HG03196 (cell line): ENCODE data around the gene RBM38.

Source experiments
- ATAC-seq: cut with Tn5 transposase; IDR thresholded peaks from one replicate; pipeline ENCODE4 v1.9.1; 2021; ENCODE audit not compliant: unreplicated experiment

Gene RBM38

DNA sequence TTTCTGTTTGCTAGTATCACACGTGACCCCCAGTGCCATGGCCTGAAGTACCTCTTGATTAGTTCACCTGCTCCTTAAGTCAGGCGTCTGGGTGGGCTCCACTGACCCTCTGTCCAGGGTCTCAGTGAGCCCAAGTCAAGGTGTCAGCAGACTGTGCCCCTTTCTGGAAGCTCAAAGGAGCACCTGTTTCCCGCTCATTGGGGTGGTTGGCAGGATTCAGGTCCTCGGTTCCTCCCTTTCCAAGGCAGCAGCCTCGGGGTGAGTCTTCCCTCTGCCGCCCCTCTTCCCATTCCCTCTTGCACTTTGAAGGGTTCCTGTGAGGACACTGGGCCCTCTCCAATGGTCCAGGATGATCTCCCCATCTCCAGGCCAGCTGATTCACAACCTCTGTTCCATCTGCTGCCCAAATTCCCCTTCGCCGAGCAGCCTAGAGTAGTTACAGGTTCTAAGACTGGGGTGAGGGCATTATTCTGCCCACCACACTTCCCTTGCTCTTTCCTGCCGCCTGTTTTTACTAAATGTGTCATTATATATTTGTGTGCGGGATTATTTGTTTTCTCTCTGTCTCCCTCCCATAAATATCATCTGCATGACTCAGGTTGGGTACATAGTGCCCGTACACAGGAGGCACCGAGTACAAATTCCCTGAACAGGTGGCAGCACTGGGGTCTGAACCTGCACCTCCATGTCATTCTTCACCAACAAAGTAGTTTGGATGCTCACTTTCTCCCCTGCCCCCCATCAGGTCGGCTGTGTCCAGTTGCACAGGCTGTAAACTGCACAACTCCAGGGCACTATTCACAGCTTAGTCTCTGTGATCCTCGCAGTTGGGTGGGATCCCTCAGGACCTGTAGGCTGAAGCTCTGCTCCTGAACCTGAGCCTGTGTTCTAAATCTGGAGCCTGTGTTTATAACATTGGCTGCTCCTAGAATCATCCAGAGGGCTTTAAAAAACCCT is 58.5 kb downstream of the RBM38 start:
- ATAC-seq: no peak

DNA sequence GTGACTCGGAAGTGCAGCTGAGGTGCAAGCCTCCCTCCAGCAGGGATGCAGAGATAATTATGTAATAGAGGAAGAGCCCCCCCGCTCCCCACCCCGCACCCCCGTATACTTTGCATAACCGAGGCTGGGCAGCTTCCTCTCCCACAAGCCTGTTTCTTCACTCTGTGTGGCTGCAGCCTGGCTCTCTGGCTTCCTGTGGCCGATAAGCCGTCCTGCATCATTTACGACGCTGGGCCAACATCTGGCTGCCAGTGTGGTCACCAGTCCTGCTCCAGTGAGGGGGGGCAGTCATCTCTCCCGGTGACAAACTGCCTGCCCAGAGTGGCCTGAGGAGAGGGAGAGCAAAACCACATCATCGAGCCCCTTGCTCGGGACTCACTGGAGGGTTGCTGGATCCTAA is 59.2 kb downstream of the RBM38 start:
- ATAC-seq: peak; percentile 76

DNA sequence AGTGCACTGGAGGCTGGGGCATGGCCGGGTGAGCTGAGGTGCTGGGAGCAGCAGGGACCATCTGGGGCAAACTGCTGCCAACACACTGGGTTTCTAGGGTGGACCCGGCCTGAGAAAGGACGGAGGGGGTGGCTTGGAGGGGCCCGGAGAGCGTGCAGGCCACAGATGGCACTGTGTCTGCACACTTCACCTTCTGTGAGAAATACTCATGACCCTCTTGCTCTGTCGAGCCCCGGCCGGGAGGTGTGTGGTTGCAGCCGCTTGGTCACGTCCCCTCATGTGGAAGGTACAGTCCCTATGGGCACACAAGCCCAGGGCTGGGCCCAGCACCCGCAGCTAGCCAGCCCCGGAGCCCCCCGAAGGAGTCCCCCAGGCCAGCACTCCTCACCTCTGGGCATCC is 59.7 kb downstream of the RBM38 start:
- ATAC-seq: peak; percentile 23

DNA sequence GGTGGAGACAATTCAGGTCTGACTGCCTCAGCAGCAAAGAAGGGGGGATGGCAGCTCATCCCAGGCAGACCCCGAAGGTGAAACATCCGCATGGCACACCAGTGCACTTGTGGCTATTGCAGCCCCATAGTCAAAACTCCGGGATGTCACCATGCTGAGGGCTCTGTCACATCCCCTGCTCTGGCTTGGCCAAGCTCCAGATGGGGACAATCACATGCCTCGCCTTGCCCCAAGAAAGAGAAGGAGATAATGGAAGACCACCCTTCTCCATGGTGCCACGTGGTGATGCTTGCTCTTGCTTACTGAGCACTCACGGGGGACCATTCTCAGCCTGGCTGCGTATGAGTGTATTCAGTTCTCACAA is 60.2 kb downstream of the RBM38 start:
- no peak for ATAC-seq

DNA sequence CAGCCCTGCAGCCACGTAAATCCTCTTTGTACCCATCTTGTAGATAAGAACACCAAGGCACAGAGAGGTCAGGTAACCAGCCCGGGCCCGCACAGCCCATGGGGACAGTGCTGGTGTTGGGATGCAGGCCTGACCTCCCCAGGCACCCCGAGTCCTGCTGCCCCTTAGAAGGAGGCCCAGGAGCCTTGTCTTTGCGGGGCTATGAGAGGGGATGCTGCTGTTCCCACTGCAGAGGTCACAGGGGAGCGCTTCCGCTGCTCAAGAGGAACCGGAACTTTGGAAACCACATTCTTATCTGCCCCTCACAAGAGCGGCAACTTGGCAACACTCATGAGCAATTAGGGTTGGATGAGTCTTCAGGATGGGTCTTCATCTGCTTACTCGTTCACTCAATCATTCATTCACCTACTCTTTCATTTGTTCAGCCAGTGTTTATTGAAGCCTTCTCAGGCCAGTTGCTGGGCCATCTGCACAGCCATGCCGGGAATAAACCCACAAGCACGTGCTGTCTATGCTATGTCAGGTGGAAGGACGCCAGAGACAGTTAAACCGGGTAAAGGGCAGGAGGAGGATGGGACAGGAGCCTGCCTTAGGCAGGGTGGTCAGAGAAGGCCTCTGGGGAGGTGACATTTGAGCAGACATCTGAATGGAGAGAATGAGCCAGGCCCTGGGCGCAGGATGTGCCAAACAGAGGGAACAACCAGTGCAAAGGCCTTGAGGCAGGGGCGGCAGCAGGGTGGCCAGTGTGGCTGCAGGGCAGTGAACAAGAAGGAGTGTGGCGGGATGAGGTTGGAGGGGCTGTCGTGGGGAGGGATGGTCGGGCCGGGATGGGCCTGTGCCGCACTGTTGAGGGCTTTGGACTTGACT is 60.8 kb downstream of the RBM38 start:
- ATAC-seq: no peak

DNA sequence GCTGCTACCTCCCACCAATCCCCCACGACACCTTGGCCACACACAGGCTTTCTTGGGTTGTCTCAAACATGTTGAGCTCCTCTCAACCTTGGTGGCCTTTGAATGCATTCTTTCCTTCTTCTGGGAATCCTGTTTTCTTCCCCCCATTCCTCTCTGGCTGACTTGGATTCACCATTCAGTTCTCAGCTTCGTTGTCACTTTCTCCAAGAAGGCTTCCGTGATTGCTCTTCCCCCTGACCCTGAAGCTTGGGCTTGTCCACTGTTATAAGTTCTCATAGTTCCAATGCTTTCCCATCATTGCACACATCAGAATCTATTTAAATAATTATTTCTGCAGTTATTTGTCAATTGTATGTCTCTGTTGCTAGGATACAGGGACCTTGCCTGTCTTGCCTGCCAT is 64.2 kb downstream of the RBM38 start:
- ATAC-seq: no peak

DNA sequence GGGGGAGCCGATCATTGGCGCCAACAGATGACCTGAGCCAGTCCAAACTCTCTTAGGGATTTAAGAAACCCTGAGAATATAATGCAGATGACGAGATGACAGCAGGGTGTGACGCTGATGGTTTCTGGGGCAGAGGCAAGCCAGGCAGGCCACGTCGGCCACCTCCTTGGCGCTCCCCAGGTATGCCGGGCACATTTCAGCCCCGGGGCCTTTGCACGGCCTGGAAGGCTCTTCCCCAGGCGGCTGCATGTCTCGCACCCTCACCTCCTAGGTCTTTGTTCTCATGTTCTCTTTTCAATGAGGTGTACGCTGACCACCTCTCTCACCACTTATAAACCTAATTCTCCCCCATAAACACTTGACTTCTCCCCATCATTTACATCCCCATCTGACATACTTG is 64.9 kb downstream of the RBM38 start:
- ATAC-seq: no peak

DNA sequence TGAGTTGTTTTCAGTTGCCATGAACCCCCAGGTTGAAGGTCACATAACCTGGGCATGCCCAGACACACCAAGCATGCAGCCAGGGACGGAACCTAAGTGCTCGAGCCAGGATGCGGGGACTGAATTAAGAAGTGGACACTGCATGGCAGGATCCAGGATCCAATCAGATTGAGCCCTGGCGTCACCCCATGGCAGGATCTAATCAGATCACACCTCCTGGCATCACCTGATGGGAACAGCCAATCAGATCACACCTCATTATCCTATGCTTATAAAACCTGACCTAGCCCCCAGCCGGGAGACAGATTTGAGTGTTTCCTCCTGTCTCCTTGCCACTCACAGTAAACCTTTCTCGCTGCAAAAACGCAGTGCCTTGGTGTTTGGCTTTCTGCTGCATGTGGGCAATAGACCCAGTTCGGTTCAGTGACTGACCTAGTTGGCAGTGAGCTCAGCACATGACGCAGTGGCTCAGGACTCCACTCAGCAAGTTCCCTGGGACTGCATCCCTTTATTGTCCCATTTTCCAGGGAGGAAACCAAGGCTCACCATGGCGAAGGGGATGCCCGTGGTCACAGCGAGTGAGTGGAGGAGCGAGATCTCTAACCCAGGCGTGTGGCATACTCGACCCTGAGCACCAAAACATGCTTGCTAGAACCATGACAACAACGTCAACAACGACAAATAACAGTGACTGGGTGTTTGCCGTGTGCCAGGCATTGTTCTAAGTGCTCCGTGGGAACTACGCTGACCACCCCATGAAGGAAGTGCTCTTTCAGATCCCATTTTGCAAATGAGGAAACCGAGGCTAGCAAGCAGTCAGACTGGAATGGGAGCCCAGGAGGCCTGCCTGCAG is 66.3 kb downstream of the RBM38 start:
- no peak for ATAC-seq

DNA sequence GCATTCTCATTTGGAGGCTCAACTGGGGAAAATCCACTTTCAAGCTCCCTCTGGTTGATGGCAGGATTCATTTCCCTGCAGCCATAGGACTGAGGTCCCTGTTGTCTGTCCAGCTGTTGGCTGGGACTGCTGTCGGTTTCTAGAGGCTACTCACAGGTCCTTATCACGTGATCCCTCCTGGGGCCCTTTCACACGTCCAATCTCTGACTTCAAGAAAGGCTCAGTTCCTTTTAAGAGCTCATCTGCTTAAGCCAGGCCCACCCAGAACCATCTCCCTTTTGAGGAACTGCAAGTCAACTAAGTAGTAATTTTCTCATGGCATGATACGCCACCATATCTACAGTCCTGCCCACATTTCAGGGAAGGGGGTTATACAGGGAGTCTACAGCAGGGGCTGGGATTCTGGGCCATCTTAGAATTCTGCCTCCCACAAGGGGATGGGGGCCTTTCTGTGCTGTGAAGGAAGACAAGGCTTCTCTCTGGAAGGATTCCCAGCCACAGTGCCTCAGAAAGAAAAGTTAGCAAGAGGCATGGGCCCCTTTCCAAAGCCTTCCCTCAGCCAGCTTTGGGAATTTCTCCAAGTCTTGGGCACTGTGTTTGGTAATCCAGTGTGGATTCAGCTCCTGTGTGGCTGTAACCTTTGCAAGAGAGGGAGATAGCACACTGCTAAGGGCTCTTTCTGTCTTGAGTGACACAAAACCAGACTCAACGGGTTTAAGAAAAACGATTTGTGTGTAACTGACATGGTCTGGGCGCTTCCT is 67.4 kb downstream of the RBM38 start:
- no peak for ATAC-seq
